Measurements from ENCODE around the gene ZNF524.
A peak's percentile ranks its signal among the peaks of the same experiment; 100 is the strongest.

Gene ZNF524

DNA sequence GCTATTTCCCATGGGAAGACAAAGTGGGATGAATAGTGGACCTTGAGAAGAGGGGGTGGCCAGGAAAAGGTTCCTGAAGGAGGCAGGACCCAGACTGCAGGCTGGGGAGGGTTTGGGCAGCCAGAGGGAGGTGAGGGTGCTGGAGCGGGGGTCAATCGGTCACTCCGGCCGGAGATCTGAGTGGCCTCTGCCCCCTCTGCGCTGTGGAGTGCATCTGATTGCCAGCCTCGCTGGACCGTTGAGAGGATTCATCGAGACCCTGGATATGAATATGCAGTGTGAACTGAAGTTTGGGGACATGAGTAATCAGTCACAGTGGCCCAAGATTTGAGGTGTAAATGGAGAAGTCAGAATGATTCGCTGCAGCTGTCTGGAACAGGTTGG lies 35.2 kb downstream of the ZNF524 start:
- peak overlapping the region; percentile 99 for H3K4me3 ChIP-seq (ENCODE audit: control insufficient read depth, low read depth, low read length)
- no peak for DNase-seq (ENCODE audit: low read depth)
- TF ChIP-seq, protein P1, sequence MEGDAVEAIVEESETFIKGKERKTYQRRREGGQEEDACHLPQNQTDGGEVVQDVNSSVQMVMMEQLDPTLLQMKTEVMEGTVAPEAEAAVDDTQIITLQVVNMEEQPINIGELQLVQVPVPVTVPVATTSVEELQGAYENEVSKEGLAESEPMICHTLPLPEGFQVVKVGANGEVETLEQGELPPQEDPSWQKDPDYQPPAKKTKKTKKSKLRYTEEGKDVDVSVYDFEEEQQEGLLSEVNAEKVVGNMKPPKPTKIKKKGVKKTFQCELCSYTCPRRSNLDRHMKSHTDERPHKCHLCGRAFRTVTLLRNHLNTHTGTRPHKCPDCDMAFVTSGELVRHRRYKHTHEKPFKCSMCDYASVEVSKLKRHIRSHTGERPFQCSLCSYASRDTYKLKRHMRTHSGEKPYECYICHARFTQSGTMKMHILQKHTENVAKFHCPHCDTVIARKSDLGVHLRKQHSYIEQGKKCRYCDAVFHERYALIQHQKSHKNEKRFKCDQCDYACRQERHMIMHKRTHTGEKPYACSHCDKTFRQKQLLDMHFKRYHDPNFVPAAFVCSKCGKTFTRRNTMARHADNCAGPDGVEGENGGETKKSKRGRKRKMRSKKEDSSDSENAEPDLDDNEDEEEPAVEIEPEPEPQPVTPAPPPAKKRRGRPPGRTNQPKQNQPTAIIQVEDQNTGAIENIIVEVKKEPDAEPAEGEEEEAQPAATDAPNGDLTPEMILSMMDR (IDR thresholded peaks at IDR 0.05; ENCODE audit: control insufficient read depth, insufficient read depth, low read depth, low read length, missing control alignments), result no peak

GRCh38 chr19:55635856-55636440 lies 35.9 kb downstream of the ZNF524 start:
- no peak for DNase-seq (ENCODE audit: low read depth)
- peak overlapping the region; percentile 99 for H3K4me3 ChIP-seq (ENCODE audit: control insufficient read depth, low read depth, low read length)
- TF ChIP-seq, protein P1 (IDR thresholded peaks at IDR 0.05; ENCODE audit: control insufficient read depth, insufficient read depth, low read depth, low read length, missing control alignments), result no peak

DNA sequence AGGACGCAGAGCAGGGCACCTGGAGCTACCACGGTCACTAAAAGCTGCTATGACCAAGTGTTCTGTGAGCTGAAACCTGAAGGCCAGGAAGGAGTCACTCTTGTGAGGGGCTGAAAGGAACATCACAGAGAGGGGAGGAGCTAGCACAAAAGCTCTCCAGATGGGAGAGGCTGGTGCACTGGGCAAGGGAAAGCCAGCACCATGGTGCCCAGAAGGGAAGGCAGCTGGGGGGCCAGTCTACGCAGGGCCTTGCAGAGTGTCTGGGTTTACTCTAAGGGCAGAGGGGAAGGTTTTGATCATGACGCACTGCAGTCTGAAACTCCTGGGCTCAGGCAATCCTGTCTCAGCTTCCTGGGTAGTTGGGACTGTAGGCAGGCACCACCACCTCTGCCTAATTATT lies 36.6 kb downstream of the ZNF524 start:
- TF ChIP-seq, protein P1 (IDR thresholded peaks at IDR 0.05; ENCODE audit: control insufficient read depth, insufficient read depth, low read depth, low read length, missing control alignments), result no peak
- DNase-seq (ENCODE audit: low read depth), result no peak
- no peak overlapping the region; the same call in 1 of the 2 replicates for H3K4me3 ChIP-seq (ENCODE audit: control insufficient read depth, low read depth, low read length)

DNA sequence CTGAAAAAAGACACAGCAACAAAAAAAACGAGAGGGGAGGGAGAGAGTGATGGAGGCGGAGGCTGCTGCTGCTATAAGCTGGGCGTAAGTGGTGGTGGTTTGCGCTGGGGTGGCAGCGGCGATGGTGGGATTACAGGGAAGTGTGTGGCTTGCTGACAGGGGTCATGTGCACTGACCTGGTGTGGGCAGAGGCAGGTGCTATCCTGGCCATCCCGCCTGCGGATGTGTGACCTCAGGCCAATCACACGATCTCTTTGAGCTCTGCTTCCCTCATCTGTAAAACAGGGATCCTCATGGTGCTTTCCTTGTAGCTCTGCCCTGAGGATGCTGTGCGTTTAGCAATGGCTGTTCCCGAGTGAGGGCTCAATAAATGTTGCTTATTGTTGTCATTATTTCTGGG lies 37.4 kb downstream of the ZNF524 start:
- TF ChIP-seq, protein P1 (IDR thresholded peaks at IDR 0.05; ENCODE audit: control insufficient read depth, insufficient read depth, low read depth, low read length, missing control alignments), result no peak
- no peak for DNase-seq (ENCODE audit: low read depth)
- H3K4me3 ChIP-seq (ENCODE audit: control insufficient read depth, low read depth, low read length), result no peak overlapping the region

DNA sequence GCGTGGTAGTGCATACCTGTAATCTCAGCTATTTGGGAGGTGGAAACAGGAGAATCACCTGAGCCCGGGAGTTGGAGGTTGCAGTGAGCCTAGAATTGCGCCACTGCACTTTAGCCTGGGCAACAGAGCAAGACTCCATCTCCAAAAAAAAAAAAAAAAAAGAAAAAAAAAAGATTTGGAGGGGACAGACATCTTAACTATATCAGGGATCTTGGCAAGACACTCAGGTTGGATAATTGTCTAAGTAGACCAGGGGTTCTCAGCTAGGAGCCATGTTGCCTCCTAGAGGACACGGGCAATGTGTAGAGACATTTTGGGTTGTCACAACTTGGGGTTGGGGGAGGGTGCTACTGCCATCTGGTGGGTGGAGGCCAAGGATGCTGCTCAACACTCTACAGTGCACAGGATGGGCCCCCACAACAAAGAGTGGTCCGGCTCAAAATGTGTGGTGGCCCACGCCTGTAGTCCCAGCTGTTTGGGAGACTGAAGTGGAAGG lies 38.8 kb downstream of the ZNF524 start:
- no peak for DNase-seq (ENCODE audit: low read depth)
- TF ChIP-seq, protein P1 (IDR thresholded peaks at IDR 0.05; ENCODE audit: control insufficient read depth, insufficient read depth, low read depth, low read length, missing control alignments), result peak; percentile 50
- no peak overlapping the region for H3K4me3 ChIP-seq (ENCODE audit: control insufficient read depth, low read depth, low read length)

GRCh38 chr19:55640043-55640576 lies 40.0 kb downstream of the ZNF524 start:
- TF ChIP-seq, protein P1 (IDR thresholded peaks at IDR 0.05; ENCODE audit: control insufficient read depth, insufficient read depth, low read depth, low read length, missing control alignments), result peak; percentile 57
- H3K4me3 ChIP-seq (ENCODE audit: control insufficient read depth, low read depth, low read length), result peak overlapping the region; percentile 73
- DNase-seq (ENCODE audit: low read depth), result no peak

Data from AG09309 (cell line).